Vagina (tissue), 2 donors: ENCODE results near the gene KBTBD6. TPM values are rescaled to one million over a fixed set of nuclear protein-coding genes. Genes with fewer than 3 reads are reported as not detected.
"Not testable (repeated sequence)": the region's sequence is repeated elsewhere in the genome, so short reads cannot be mapped to it uniquely, and the experiment has no call there.

Experiments
- DNase-seq, 2 donors: peaks; one replicate each; pipeline ENCODE4 v3.0.0-alpha.2; 2017; ENCODE audit errors: extremely low spot score in 2 of 2
- H3K27ac ChIP-seq: fragments of 200-600 bp; sonication (generic); one replicate; pipeline ENCODE4 v1.5.1; 2019
- H3K27me3 ChIP-seq: fragments of 200-600 bp; sonication (generic); one replicate; pipeline ENCODE4 v1.5.1; 2019
- H3K36me3 ChIP-seq, 2 donors: fragments of 200-600 bp; sonication (generic); one replicate each; pipeline ENCODE4 v1.5.1; 2017 to 2019
- H3K4me1 ChIP-seq: fragments of 200-600 bp; sonication (generic); one replicate; pipeline ENCODE4 v1.5.1; 2019
- H3K4me3 ChIP-seq, 2 donors: fragments of 200-600 bp; sonication (generic); 1 replicate in 1 of 2; 2 replicates in 1 of 2; pipeline ENCODE4 v1.5.1; 2016 to 2019
- H3K9me3 ChIP-seq: fragments of 200-600 bp; sonication (generic); one replicate; pipeline ENCODE4 v1.5.1; 2019
- POLR2A ChIP-seq, 2 donors: fragments of 450-650 bp; IDR thresholded peaks; one replicate each; pipeline ENCODE4 v1.6.1; 2017; ENCODE audit warnings: antibody characterized with exemption in 2 of 2, mild to moderate bottlenecking in 2 of 2, moderate library complexity in 2 of 2
- POLR2AphosphoS5 ChIP-seq, 2 donors: sonication (generic); formaldehyde crosslinking; IDR thresholded peaks; one replicate each; pipeline ENCODE4 v1.9.0; 2017; ENCODE audit warnings: antibody characterized with exemption in 2 of 2, mild to moderate bottlenecking in 2 of 2, low read depth in 1 of 2; ENCODE audit not compliant: insufficient read depth in 1 of 2
- intact Hi-C: fragments of 100-400 bp; cut with DNase I; formaldehyde crosslinking; loops from one replicate; pipeline ENCODE4 v1.15.1; 2023
- total RNA-seq: library from RNA; depleted of rRNA; stranded (reverse); fragments of >200 nt; gene quantifications from one replicate; pipeline ENCODE4 v1.2.3, GENCODE V29; 2016
- TF ChIP-seq, protein P1 (sequence below), 3 experiments: fragments of 450-650 bp in 2 of 3; fragments of 200-600 bp in 1 of 3; sonication (generic) in 1 of 3; IDR thresholded peaks; one replicate each; pipeline ENCODE4 v1.5.1; 2017 to 2019; ENCODE audit warnings: antibody characterized with exemption in 3 of 3, mild to moderate bottlenecking in 2 of 3, moderate library complexity in 2 of 3

KBTBD6 gene
- total RNA-seq, 1 donor from 2014 or later: 8.1 TPM

DNA sequence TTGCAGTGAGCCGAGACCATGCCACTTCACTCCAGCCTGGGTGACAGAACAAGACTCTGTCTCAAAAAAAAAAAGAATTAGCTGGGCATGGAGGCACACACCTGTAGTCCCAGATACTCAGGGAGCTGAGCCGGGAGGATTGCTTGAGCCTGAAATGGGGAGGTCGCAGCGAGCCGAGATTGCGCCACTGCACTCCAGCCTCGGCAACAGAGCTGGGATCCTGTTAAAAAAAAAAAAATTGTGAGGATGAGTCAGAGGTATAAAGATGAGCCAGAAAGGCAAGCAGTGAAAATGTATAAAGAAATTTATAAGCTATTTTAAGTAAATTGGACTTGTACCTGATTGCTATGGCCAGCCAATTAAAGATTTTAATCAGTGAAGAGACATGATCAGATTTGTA, 21.1 kb downstream of the KBTBD6 start:
- DNase-seq: no peak
- H3K36me3 ChIP-seq: no peaks in the 10 kb centered on the region
- H3K9me3 ChIP-seq: no peaks in the 10 kb centered on the region
- intact Hi-C loops: no loop called here
- peak overlapping the region; percentile 27 for H3K27ac ChIP-seq
- peaks cover 5% of the 10 kb centered on the region for H3K4me1 ChIP-seq
- no peaks in the 10 kb centered on the region for H3K27me3 ChIP-seq
- no peak overlapping the region for H3K4me3 ChIP-seq
- TF ChIP-seq POLR2A (IDR thresholded peaks at IDR 0.05): no peak
- peak in 1 of 2 donors; percentile 19 for TF ChIP-seq POLR2AphosphoS5 (IDR thresholded peaks at IDR 0.05; ENCODE audit: insufficient read depth in 1 of 2, low read depth in 1 of 2)
- TF ChIP-seq, protein P1, sequence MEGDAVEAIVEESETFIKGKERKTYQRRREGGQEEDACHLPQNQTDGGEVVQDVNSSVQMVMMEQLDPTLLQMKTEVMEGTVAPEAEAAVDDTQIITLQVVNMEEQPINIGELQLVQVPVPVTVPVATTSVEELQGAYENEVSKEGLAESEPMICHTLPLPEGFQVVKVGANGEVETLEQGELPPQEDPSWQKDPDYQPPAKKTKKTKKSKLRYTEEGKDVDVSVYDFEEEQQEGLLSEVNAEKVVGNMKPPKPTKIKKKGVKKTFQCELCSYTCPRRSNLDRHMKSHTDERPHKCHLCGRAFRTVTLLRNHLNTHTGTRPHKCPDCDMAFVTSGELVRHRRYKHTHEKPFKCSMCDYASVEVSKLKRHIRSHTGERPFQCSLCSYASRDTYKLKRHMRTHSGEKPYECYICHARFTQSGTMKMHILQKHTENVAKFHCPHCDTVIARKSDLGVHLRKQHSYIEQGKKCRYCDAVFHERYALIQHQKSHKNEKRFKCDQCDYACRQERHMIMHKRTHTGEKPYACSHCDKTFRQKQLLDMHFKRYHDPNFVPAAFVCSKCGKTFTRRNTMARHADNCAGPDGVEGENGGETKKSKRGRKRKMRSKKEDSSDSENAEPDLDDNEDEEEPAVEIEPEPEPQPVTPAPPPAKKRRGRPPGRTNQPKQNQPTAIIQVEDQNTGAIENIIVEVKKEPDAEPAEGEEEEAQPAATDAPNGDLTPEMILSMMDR (IDR thresholded peaks at IDR 0.05): no peak

DNA sequence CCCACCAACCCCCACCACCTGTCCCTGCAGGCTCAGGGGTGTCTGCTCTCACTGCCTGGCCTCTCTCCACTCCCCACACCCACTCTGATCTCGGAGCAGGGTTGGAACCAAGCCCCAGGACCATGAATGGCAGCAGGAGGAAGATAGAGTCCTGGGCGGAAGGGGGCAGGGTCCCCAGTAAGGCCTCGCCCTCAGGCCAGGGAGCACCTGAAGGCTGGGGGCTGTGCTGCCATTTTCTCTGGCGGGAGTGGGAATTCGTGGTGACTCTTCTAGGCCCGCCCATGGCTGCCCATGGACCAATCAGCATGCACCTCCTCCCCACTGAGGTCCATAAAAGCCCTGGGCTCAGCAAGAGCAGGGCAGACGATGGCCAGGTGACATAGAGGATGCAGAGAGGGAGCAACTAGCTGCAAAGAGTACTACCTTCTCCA, 25.0 kb downstream of the KBTBD6 start:
- Histone ChIP-seq H3K36me3 (no peaks in the 10 kb centered on the region), H3K27me3 (no peaks in the 10 kb centered on the region), H3K9me3 (no peaks in the 10 kb centered on the region), H3K4me3 (no peak overlapping the region), H3K27ac (no peak overlapping the region), H3K4me1 (peaks cover 5% of the 10 kb centered on the region)
- DNase-seq: no peak
- intact Hi-C loops: no loop called here
- TF ChIP-seq, protein P1 (IDR thresholded peaks at IDR 0.05): no peak
- TF ChIP-seq POLR2AphosphoS5 (IDR thresholded peaks at IDR 0.05; ENCODE audit: insufficient read depth in 1 of 2, low read depth in 1 of 2) (no peak), POLR2A (IDR thresholded peaks at IDR 0.05) (no peak)

DNA sequence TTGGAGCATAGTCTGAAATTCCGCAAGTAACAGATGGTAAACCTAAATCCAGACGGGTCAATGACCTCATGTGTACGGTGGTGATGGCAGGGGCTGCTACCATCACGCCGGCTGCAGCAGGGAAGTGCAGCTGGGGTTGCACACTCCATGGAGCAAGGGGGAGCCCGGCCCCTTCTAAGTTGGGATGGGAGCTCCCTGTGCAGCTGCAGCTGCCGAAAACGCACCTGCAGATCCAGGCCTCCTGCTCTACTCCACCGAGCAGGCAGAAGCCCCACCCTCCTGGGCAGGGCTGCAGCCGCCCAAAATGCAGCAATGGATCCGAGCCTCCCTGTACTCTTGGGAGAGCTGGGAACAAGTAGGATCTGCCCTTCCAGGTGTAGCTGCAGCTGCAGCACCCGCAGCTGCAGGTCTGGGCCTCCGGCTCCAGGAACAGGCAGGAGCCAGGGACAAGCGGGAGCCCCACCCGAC, 25.5 kb downstream of the KBTBD6 start:
- Histone ChIP-seq H3K27ac (no peak overlapping the region), H3K4me3 (no peak overlapping the region), H3K9me3 (no peaks in the 10 kb centered on the region), H3K27me3 (no peaks in the 10 kb centered on the region), H3K36me3 (no peaks in the 10 kb centered on the region), H3K4me1 (peaks cover 5% of the 10 kb centered on the region)
- no peak for TF ChIP-seq POLR2A (IDR thresholded peaks at IDR 0.05)
- no peak for TF ChIP-seq POLR2AphosphoS5 (IDR thresholded peaks at IDR 0.05; ENCODE audit: insufficient read depth in 1 of 2, low read depth in 1 of 2)
- TF ChIP-seq, protein P1 (IDR thresholded peaks at IDR 0.05): no peak
- DNase-seq: no peak
- intact Hi-C loops: no loop called here

DNA sequence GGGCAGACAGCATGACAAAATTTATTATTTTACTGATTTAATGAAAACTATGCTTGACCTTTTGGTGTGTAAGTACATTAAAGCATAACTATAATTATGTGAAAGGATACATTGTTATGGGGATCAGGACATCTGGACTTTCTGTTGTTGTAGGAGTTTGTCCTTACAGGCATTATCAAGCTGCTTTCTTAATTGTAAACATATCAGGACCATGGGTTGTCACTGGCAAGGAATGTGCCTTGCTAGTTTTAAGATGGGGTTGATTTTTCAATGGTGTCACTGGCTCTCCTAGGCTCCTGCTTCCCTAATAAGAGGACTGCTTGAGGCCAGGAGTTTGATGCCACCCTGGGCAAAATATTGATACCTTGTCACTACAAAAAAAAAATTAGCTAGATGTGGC, 32.6 kb downstream of the KBTBD6 start:
- TF ChIP-seq POLR2A (IDR thresholded peaks at IDR 0.05) (no peak), POLR2AphosphoS5 (IDR thresholded peaks at IDR 0.05; ENCODE audit: insufficient read depth in 1 of 2, low read depth in 1 of 2) (no peak)
- TF ChIP-seq, protein P1 (IDR thresholded peaks at IDR 0.05): no peak

DNA sequence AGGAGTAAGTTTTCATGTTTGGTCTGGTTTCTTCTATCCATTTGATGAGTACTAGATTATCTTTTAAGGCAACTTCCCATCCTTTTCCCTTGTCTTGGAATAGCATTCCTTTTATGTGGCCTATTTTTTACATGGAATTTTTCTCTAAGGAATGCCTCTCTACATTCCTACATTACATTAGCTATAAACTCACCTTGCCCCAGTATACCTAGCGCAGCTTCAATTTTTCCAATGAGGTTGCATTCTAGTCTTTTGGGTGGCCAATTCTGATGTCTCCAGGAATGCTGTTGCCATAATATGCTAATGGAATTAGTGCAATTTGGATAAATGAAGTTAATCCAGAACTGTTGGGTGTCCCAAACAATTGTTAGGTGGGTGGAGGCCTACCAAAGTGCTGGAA, 33.8 kb downstream of the KBTBD6 start:
- TF ChIP-seq POLR2AphosphoS5 (IDR thresholded peaks at IDR 0.05; ENCODE audit: insufficient read depth in 1 of 2, low read depth in 1 of 2) (no peak), POLR2A (IDR thresholded peaks at IDR 0.05) (no peak)
- TF ChIP-seq, protein P1 (IDR thresholded peaks at IDR 0.05): no peak
- no peaks in the 10 kb centered on the region for H3K36me3 ChIP-seq
- no peak overlapping the region for H3K4me3 ChIP-seq
- H3K4me1 ChIP-seq: no peaks in the 10 kb centered on the region
- H3K9me3 ChIP-seq: no peaks in the 10 kb centered on the region
- no peak overlapping the region for H3K27ac ChIP-seq
- intact Hi-C loops: no loop called here
- no peaks in the 10 kb centered on the region for H3K27me3 ChIP-seq
- no peak for DNase-seq

More for the DNA sequence above, 32.6 kb downstream of the KBTBD6 start:
- no peak for DNase-seq
- Histone ChIP-seq H3K4me1 (no peaks in the 10 kb centered on the region), H3K36me3 (no peaks in the 10 kb centered on the region), H3K4me3 (no peak overlapping the region), H3K27ac (no peak overlapping the region), H3K9me3 (no peaks in the 10 kb centered on the region), H3K27me3 (no peaks in the 10 kb centered on the region)
- intact Hi-C loops: no loop called here

DNA sequence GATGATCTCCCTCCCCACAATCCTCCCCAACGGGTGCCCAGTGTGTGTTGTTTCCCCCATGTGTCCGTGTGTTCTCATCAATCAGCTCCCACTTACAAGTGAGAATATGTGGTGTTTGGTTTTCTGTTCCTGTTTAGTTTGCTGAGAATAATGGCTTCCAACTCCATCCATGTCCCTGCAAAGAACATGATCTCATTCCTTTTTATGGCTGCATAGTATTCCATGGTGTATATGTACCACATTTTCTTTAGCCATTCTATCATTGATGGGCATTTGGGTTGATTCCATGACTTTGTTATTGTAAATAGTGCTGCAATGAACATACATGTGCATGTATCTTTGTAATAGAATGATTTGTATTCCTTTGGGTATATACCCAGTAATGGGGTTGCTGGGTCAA, 36.9 kb downstream of the KBTBD6 start:
- DNase-seq: not testable (repeated sequence)

More for the DNA sequence above, 36.9 kb downstream of the KBTBD6 start:
- H3K27ac ChIP-seq, H3K4me1 ChIP-seq, H3K36me3 ChIP-seq, H3K4me3 ChIP-seq, intact Hi-C loops, H3K27me3 ChIP-seq, H3K9me3 ChIP-seq: not testable (repeated sequence)
